Caco-2 (cell line): ENCODE results near the gene ARPC5. TPM values are rescaled to one million over a fixed set of nuclear protein-coding genes. Genes with fewer than 3 reads are reported as not detected.

Source experiments
- BruUV-seq: library from RNA; stranded (reverse); fragments of 400-500 nt; replicated peaks from 2 replicates; lab custom pipeline; 2021; lab: Mats Ljungman, UMichigan
- CTCF ChIA-PET: fragments of 300-600 bp; sonication (Branson Sonifier 250); formaldehyde crosslinking; loops from one replicate; lab custom pipeline; 2022; ENCODE audit warnings: antibody characterized with exemption; lab: Charles Lee
- POLR2A ChIA-PET: fragments of 300-600 bp; sonication (Branson Sonifier 250); formaldehyde crosslinking; loops from one replicate; lab custom pipeline; 2022; ENCODE audit warnings: antibody characterized with exemption; lab: Charles Lee
- DNase-seq, 2 experiments: peaks; one replicate each; pipeline versions ENCODE4 v3.0.0 to v3.0.0-alpha.2; 2020 to 2022
- H3K27me3 ChIP-seq: replicated peaks from 2 replicates; pipeline ENCODE4 v1.6.0; 2011; ENCODE audit warnings: low read length; ENCODE audit not compliant: control insufficient read depth, insufficient read depth
- H3K36me3 ChIP-seq: 2 replicates; pipeline ENCODE4 v1.5.1; 2011; ENCODE audit warnings: low read length; ENCODE audit not compliant: control insufficient read depth, insufficient read depth
- H3K4me1 ChIP-seq: fragments of 250-450 bp; sonication (Bioruptor Pico); 2 replicates; pipeline ENCODE4 v1.5.1; 2020; ENCODE audit warnings: mild to moderate bottlenecking
- H3K4me3 ChIP-seq: 2 replicates; pipeline ENCODE4 v1.5.1; 2011; ENCODE audit warnings: low read depth, mild to moderate bottlenecking, control low read depth, low read length
- H3K9me3 ChIP-seq: fragments of 250-450 bp; sonication (Bioruptor Pico); 2 replicates; pipeline ENCODE4 v1.5.1; 2020; ENCODE audit warnings: mild to moderate bottlenecking, moderate library complexity
- H3K27ac Mint-ChIP-seq: one replicate; pipeline ENCODE4 v1.8.0; 2022; ENCODE audit warnings: mixed read lengths; ENCODE audit not compliant: unreplicated experiment
- H3K27me3 Mint-ChIP-seq: one replicate; pipeline ENCODE4 v1.8.0; 2022; ENCODE audit warnings: mixed read lengths; ENCODE audit not compliant: insufficient read depth, unreplicated experiment
- H3K36me3 Mint-ChIP-seq: one replicate; pipeline ENCODE4 v1.8.0; 2022; ENCODE audit warnings: mild to moderate bottlenecking, mixed read lengths; ENCODE audit not compliant: insufficient read depth, unreplicated experiment
- H3K4me1 Mint-ChIP-seq: one replicate; pipeline ENCODE4 v1.8.0; 2022; ENCODE audit warnings: low read depth, mixed read lengths; ENCODE audit not compliant: unreplicated experiment
- H3K4me3 Mint-ChIP-seq: one replicate; pipeline ENCODE4 v1.8.0; 2022; ENCODE audit warnings: mild to moderate bottlenecking, moderate library complexity, mixed read lengths; ENCODE audit not compliant: unreplicated experiment
- H3K9me3 Mint-ChIP-seq: one replicate; pipeline ENCODE4 v1.8.0; 2022; ENCODE audit warnings: mixed read lengths; ENCODE audit not compliant: unreplicated experiment
- intact Hi-C: fragments of 100-400 bp; cut with micrococcal nuclease; formaldehyde crosslinking; loops from one replicate; pipeline ENCODE4 v1.10.0; 2022; ENCODE audit not compliant: unreplicated experiment
- total RNA-seq: library from RNA; stranded (reverse); gene quantifications from 2 replicates; pipeline ENCODE4 v1.2.3, GENCODE V29; 2022
- TF ChIP-seq, protein P1 (sequence below), 2 experiments: fragments of 200-600 bp in 1 of 2; IDR thresholded peaks; 1 replicate in 1 of 2; 2 replicates in 1 of 2; pipeline versions ENCODE4 v1.5.1 to v1.8.0; 2011 to 2022; ENCODE audit warnings: antibody characterized with exemption in 1 of 2, control low read depth in 1 of 2, inconsistent platforms in 1 of 2, low read depth in 1 of 2, low read length in 1 of 2, mild to moderate bottlenecking in 1 of 2, moderate library complexity in 1 of 2; ENCODE audit not compliant: insufficient read depth in 1 of 2, severe bottlenecking in 1 of 2, unreplicated experiment in 1 of 2

The ARPC5 gene
- total RNA-seq, 1 experiment from 2014 or later, result 135 TPM

DNA sequence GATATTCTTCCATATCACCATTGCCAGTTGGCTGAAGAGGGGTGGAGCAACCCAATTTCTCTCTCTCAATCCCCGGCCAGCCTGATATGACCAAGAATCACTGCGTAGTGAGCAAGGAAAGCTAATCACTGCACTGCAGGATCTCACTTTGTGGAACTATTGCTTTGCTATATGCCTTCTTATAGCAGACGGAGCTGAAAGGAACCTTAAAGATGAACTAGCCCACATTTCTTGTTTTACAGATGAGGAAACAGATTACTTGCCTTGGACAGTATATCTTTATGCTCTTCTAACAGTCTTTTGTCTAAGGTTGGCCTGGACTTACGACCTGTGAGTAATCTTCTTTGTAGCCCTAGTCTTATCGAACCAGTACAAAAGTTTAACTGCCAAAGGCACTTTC is 9.9 kb upstream of the ARPC5 start:
- peaks cover 45% of the 10 kb centered on the region for H3K4me1 ChIP-seq
- no peaks in the 10 kb centered on the region for H3K36me3 ChIP-seq
- H3K4me3 Mint-ChIP-seq, result no peak overlapping the region
- H3K4me3 ChIP-seq, result no peak overlapping the region
- TF ChIP-seq, protein P1, sequence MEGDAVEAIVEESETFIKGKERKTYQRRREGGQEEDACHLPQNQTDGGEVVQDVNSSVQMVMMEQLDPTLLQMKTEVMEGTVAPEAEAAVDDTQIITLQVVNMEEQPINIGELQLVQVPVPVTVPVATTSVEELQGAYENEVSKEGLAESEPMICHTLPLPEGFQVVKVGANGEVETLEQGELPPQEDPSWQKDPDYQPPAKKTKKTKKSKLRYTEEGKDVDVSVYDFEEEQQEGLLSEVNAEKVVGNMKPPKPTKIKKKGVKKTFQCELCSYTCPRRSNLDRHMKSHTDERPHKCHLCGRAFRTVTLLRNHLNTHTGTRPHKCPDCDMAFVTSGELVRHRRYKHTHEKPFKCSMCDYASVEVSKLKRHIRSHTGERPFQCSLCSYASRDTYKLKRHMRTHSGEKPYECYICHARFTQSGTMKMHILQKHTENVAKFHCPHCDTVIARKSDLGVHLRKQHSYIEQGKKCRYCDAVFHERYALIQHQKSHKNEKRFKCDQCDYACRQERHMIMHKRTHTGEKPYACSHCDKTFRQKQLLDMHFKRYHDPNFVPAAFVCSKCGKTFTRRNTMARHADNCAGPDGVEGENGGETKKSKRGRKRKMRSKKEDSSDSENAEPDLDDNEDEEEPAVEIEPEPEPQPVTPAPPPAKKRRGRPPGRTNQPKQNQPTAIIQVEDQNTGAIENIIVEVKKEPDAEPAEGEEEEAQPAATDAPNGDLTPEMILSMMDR (IDR thresholded peaks at IDR 0.05; ENCODE audit: insufficient read depth in 1 of 2, low read depth in 1 of 2, low read length in 1 of 2, severe bottlenecking in 1 of 2, unreplicated experiment in 1 of 2), result no peak
- no peaks in the 10 kb centered on the region for H3K27me3 Mint-ChIP-seq
- intact Hi-C loops, result no loop called here
- ChIA-PET POLR2A (interaction anchor here (0.6 kb wide), 1 partner anchor 19 kb away, joined by 3 read pairs; no protein-coding TSS in a partner anchor), CTCF (interaction anchor here (0.8 to 2.0 kb wide), 2 partner anchors 10 to 270 kb away, joined by 4 to 6 read pairs; no protein-coding TSS in a partner anchor)
- no TSS peak for BruUV-seq
- H3K27me3 ChIP-seq, result no peaks in the 10 kb centered on the region
- DNase-seq, result no peak
- peaks cover 39% of the 10 kb centered on the region for H3K4me1 Mint-ChIP-seq
- no peaks in the 10 kb centered on the region for H3K36me3 Mint-ChIP-seq
- H3K9me3 Mint-ChIP-seq, result no peaks in the 10 kb centered on the region
- no peaks in the 10 kb centered on the region for H3K9me3 ChIP-seq
- peak overlapping the region; percentile 34 for H3K27ac Mint-ChIP-seq

DNA sequence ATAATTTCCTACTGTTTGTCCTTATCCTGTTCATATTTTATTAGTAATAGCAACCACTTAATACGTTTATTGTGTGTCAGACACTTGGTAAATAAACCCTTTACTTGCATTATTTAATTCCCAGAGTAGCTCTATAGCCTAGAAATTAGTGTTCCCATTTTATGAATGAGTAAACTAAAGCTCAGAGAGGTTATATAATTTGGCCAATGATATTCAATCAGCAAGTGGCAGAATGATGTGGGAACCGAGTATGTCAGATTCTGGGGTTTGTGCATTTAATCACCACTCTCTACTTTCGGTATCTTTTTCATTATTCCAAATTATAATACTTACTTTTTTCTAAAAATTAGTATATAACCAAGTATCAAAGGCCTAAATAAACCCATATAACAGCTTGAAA is 6.6 kb upstream of the ARPC5 start:
- no TSS peak for BruUV-seq

DNA sequence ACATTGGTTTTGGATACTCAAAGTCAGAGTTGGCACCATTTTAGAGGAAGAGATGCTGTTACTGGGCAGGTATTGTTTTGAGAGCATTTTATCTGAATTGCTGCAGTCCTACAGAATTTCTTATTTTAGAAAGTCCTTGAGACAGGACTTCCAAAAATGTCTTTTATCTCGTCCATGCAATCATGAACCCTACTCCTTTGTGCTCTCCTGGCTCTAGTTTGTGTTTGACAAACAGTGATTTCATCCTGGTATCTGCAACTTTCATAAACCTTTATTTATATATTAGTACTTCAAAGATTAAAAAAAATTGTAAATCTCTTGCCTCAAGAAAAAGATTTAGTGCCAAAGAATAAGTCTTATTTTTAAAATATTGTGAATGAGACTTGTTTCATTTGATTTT is 4.6 kb upstream of the ARPC5 start:
- Histone ChIP-seq H3K27me3 (no peaks in the 10 kb centered on the region), H3K9me3 (no peaks in the 10 kb centered on the region), H3K36me3 (no peaks in the 10 kb centered on the region), H3K4me3 (no peak overlapping the region), H3K4me1 (peaks cover 52% of the 10 kb centered on the region)
- peak overlapping the region; percentile 69 for H3K4me3 Mint-ChIP-seq
- TF ChIP-seq, protein P1 (IDR thresholded peaks at IDR 0.05; ENCODE audit: insufficient read depth in 1 of 2, low read depth in 1 of 2, low read length in 1 of 2, severe bottlenecking in 1 of 2, unreplicated experiment in 1 of 2), result no peak
- H3K4me1 Mint-ChIP-seq, result peaks cover 29% of the 10 kb centered on the region
- POLR2A ChIA-PET, result no interaction called here
- CTCF ChIA-PET, result no interaction called here
- H3K9me3 Mint-ChIP-seq, result no peaks in the 10 kb centered on the region
- DNase-seq, result no peak
- intact Hi-C loops, result loop anchor here (1.0 kb wide), 1 partner anchor 96 kb away; no protein-coding TSS in a partner anchor
- peaks cover 14% of the 10 kb centered on the region for H3K36me3 Mint-ChIP-seq
- H3K27me3 Mint-ChIP-seq, result no peaks in the 10 kb centered on the region
- peak overlapping the region; percentile 79 for H3K27ac Mint-ChIP-seq
- no TSS peak for BruUV-seq

More for the DNA sequence above, 6.6 kb upstream of the ARPC5 start:
- Mint-ChIP-seq H3K27me3 (no peaks in the 10 kb centered on the region), H3K9me3 (no peaks in the 10 kb centered on the region), H3K4me1 (peaks cover 39% of the 10 kb centered on the region), H3K27ac (peak overlapping the region; percentile 58), H3K4me3 (no peak overlapping the region), H3K36me3 (no peaks in the 10 kb centered on the region)
- Histone ChIP-seq H3K9me3 (no peaks in the 10 kb centered on the region), H3K27me3 (no peaks in the 10 kb centered on the region), H3K4me3 (no peak overlapping the region), H3K4me1 (peaks cover 59% of the 10 kb centered on the region), H3K36me3 (no peaks in the 10 kb centered on the region)
- POLR2A ChIA-PET, result no interaction called here
- intact Hi-C loops, result no loop called here
- CTCF ChIA-PET, result no interaction called here
- TF ChIP-seq, protein P1 (IDR thresholded peaks at IDR 0.05; ENCODE audit: insufficient read depth in 1 of 2, low read depth in 1 of 2, low read length in 1 of 2, severe bottlenecking in 1 of 2, unreplicated experiment in 1 of 2), result no peak
- no peak for DNase-seq
